Measurements from ENCODE around the gene SUCLA2.

SUCLA2 gene

GRCh38 chr13:48038761-48039160, 37.7 kb upstream of the SUCLA2 start:
- TF ChIP-seq CTCF (IDR thresholded peaks at IDR 0.05; ENCODE audit: borderline replicate concordance, insufficient read depth, low read depth, low read length) = no peak
- no peak overlapping the region for H3K4me3 ChIP-seq (ENCODE audit: low read depth, low read length)

- peak within 1 kb of the TSS; percentile 97 for H3K4me3 ChIP-seq (ENCODE audit: low read depth, low read length)
- TF ChIP-seq CTCF (IDR thresholded peaks at IDR 0.05; ENCODE audit: borderline replicate concordance, insufficient read depth, low read depth, low read length) = peak; percentile 98
These were observed 36.5 kb upstream of the SUCLA2 start, which contains the start of gene NUDT15 for GRCh38 chr13:48037346-48038173. NUDT15 (plus strand) TSS chr13:48037726; CDS start chr13:48037747, 21 bp downstream.

- TF ChIP-seq CTCF (IDR thresholded peaks at IDR 0.05; ENCODE audit: borderline replicate concordance, insufficient read depth, low read depth, low read length) = no peak
- H3K4me3 ChIP-seq (ENCODE audit: low read depth, low read length) = no peak overlapping the region
These were observed 28.8 kb upstream of the SUCLA2 start for GRCh38 chr13:48029859-48030258.

- H3K4me3 ChIP-seq (ENCODE audit: low read depth, low read length) = no peak overlapping the region
- TF ChIP-seq CTCF (IDR thresholded peaks at IDR 0.05; ENCODE audit: borderline replicate concordance, insufficient read depth, low read depth, low read length) = no peak
These were observed 27.0 kb upstream of the SUCLA2 start for GRCh38 chr13:48028066-48028465.

GRCh38 chr13:48019796-48020195, 18.7 kb upstream of the SUCLA2 start:
- no peak for TF ChIP-seq CTCF (IDR thresholded peaks at IDR 0.05; ENCODE audit: borderline replicate concordance, insufficient read depth, low read depth, low read length)
- H3K4me3 ChIP-seq (ENCODE audit: low read depth, low read length) = no peak overlapping the region

GRCh38 chr13:48018637-48019036, 17.6 kb upstream of the SUCLA2 start:
- TF ChIP-seq CTCF (IDR thresholded peaks at IDR 0.05; ENCODE audit: borderline replicate concordance, insufficient read depth, low read depth, low read length) = no peak
- no peak overlapping the region for H3K4me3 ChIP-seq (ENCODE audit: low read depth, low read length)

GRCh38 chr13:48014359-48014758, 13.3 kb upstream of the SUCLA2 start:
- no peak overlapping the region for H3K4me3 ChIP-seq (ENCODE audit: low read depth, low read length)
- TF ChIP-seq CTCF (IDR thresholded peaks at IDR 0.05; ENCODE audit: borderline replicate concordance, insufficient read depth, low read depth, low read length) = no peak
